Measurements from ENCODE around the gene PLB1.
A peak's percentile ranks its signal among the peaks of the same experiment; 100 is the strongest.

PLB1 gene

GRCh38 chr2:28674713-28675068 is 178.8 kb downstream of the PLB1 start:
- H3K9me3 Mint-ChIP-seq, result peaks cover 15% of the 10 kb centered on the region in 2 donors
- H3K36me3 Mint-ChIP-seq, result peaks cover 3 to 9% of the 10 kb centered on the region in 2 donors
- H3K27ac Mint-ChIP-seq, result peak overlapping the region; percentile 62
- H3K4me1 Mint-ChIP-seq, result peaks cover 13 to 27% of the 10 kb centered on the region in 2 donors
- no peak overlapping the region for H3K4me3 Mint-ChIP-seq
- peaks cover 0 to 14% of the 10 kb centered on the region in 2 donors for H3K27me3 Mint-ChIP-seq
- no peak for DNase-seq
- ATAC-seq (replicated peaks), result no peak

- Mint-ChIP-seq H3K4me1 (peaks cover 21 to 37% of the 10 kb centered on the region in 2 donors), H3K36me3 (peaks cover 3 to 9% of the 10 kb centered on the region in 2 donors), H3K27me3 (no peaks in the 10 kb centered on the region), H3K9me3 (peaks cover 13 to 15% of the 10 kb centered on the region in 2 donors), H3K4me3 (no peak overlapping the region), H3K27ac (no peak overlapping the region)
- ATAC-seq (replicated peaks) (no peak), DNase-seq (no peak)
Observed at GRCh38 chr2:28676152-28676835, 180.4 kb downstream of the PLB1 start.

- Mint-ChIP-seq H3K4me3 (no peak overlapping the region), H3K4me1 (peaks cover 30 to 48% of the 10 kb centered on the region in 2 donors), H3K27me3 (no peaks in the 10 kb centered on the region), H3K36me3 (no peaks in the 10 kb centered on the region), H3K27ac (peak overlapping the region; percentile 62), H3K9me3 (peaks cover 0 to 4% of the 10 kb centered on the region in 2 donors)
- ATAC-seq (replicated peaks), result no peak
- DNase-seq, result no peak
Observed at GRCh38 chr2:28678175-28678855, 182.5 kb downstream of the PLB1 start.

- Mint-ChIP-seq H3K27ac (no peak overlapping the region), H3K4me3 (no peak overlapping the region), H3K27me3 (no peaks in the 10 kb centered on the region), H3K9me3 (peaks cover 0 to 2% of the 10 kb centered on the region in 2 donors), H3K4me1 (peaks cover 30 to 46% of the 10 kb centered on the region in 2 donors), H3K36me3 (no peaks in the 10 kb centered on the region)
- peak; percentile 17 for DNase-seq
- peak; percentile 67 to 74 for ATAC-seq (replicated peaks)
Observed at GRCh38 chr2:28678944-28679343, 183.1 kb downstream of the PLB1 start.

GRCh38 chr2:28680657-28681056 is 184.8 kb downstream of the PLB1 start:
- Mint-ChIP-seq H3K9me3 (peaks cover 0 to 2% of the 10 kb centered on the region in 2 donors), H3K4me3 (no peak overlapping the region), H3K4me1 (peaks cover 26 to 38% of the 10 kb centered on the region in 2 donors), H3K36me3 (no peaks in the 10 kb centered on the region), H3K27ac (peak overlapping the region; percentile 89), H3K27me3 (no peaks in the 10 kb centered on the region)
- ATAC-seq (replicated peaks), result peak in 1 of 2 donors; percentile 13
- DNase-seq, result no peak

GRCh38 chr2:28681158-28681571 is 185.3 kb downstream of the PLB1 start:
- DNase-seq (peak; percentile 55), ATAC-seq (replicated peaks) (peak; percentile 92 to 96)
- no peaks in the 10 kb centered on the region for H3K27me3 Mint-ChIP-seq
- peaks cover 26 to 38% of the 10 kb centered on the region in 2 donors for H3K4me1 Mint-ChIP-seq
- peak overlapping the region; percentile 26 to 35 for H3K4me3 Mint-ChIP-seq
- no peaks in the 10 kb centered on the region for H3K36me3 Mint-ChIP-seq
- peak overlapping the region; percentile 89 for H3K27ac Mint-ChIP-seq
- peaks cover 0 to 2% of the 10 kb centered on the region in 2 donors for H3K9me3 Mint-ChIP-seq

GRCh38 chr2:28681606-28682005 is 185.7 kb downstream of the PLB1 start:
- Mint-ChIP-seq H3K4me1 (peaks cover 26 to 38% of the 10 kb centered on the region in 2 donors), H3K4me3 (peak overlapping the region in 1 of 2 donors; percentile 26), H3K27me3 (peaks cover 0 to under 1% of the 10 kb centered on the region in 2 donors), H3K9me3 (peaks cover 0 to 2% of the 10 kb centered on the region in 2 donors), H3K27ac (peak overlapping the region; percentile 89), H3K36me3 (no peaks in the 10 kb centered on the region)
- no peak for DNase-seq
- peak; percentile 28 to 30 for ATAC-seq (replicated peaks)

- H3K9me3 Mint-ChIP-seq, result peaks cover 0 to 2% of the 10 kb centered on the region in 2 donors
- DNase-seq (no peak), ATAC-seq (replicated peaks) (no peak)
- H3K4me1 Mint-ChIP-seq, result peaks cover 25 to 36% of the 10 kb centered on the region in 2 donors
- H3K36me3 Mint-ChIP-seq, result no peaks in the 10 kb centered on the region
- no peak overlapping the region for H3K27ac Mint-ChIP-seq
- no peak overlapping the region for H3K4me3 Mint-ChIP-seq
- peaks cover 0 to 6% of the 10 kb centered on the region in 2 donors for H3K27me3 Mint-ChIP-seq
Observed at GRCh38 chr2:28683100-28683706, 187.3 kb downstream of the PLB1 start.

- DNase-seq, result no peak
- H3K36me3 Mint-ChIP-seq, result no peaks in the 10 kb centered on the region
- ATAC-seq (replicated peaks), result no peak
- no peak overlapping the region for H3K27ac Mint-ChIP-seq
- peaks cover 0 to 6% of the 10 kb centered on the region in 2 donors for H3K27me3 Mint-ChIP-seq
- peaks cover 0 to 2% of the 10 kb centered on the region in 2 donors for H3K9me3 Mint-ChIP-seq
- peaks cover 20 to 25% of the 10 kb centered on the region in 2 donors for H3K4me1 Mint-ChIP-seq
- H3K4me3 Mint-ChIP-seq, result no peak overlapping the region
Observed at GRCh38 chr2:28684142-28684858, 188.4 kb downstream of the PLB1 start.

- H3K4me3 Mint-ChIP-seq, result no peak overlapping the region
- peaks cover under 1 to 3% of the 10 kb centered on the region in 2 donors for H3K4me1 Mint-ChIP-seq
- no peaks in the 10 kb centered on the region for H3K36me3 Mint-ChIP-seq
- DNase-seq (no peak), ATAC-seq (replicated peaks) (no peak)
- peaks cover 0 to 2% of the 10 kb centered on the region in 2 donors for H3K9me3 Mint-ChIP-seq
- H3K27ac Mint-ChIP-seq, result no peak overlapping the region
- H3K27me3 Mint-ChIP-seq, result peaks cover 0 to 10% of the 10 kb centered on the region in 2 donors
Observed at GRCh38 chr2:28687171-28687570, 191.3 kb downstream of the PLB1 start.

GRCh38 chr2:28687640-28688385 is 192.0 kb downstream of the PLB1 start:
- Mint-ChIP-seq H3K4me3 (no peak overlapping the region), H3K27ac (no peak overlapping the region), H3K4me1 (no peaks in the 10 kb centered on the region), H3K36me3 (no peaks in the 10 kb centered on the region), H3K27me3 (peaks cover 0 to 10% of the 10 kb centered on the region in 2 donors), H3K9me3 (peaks cover 0 to 2% of the 10 kb centered on the region in 2 donors)
- no peak for DNase-seq
- no peak for ATAC-seq (replicated peaks)

GRCh38 chr2:28688818-28689217 is 193.0 kb downstream of the PLB1 start:
- DNase-seq, result no peak
- Mint-ChIP-seq H3K27ac (no peak overlapping the region), H3K9me3 (peaks cover 0 to 2% of the 10 kb centered on the region in 2 donors), H3K27me3 (peaks cover 0 to 10% of the 10 kb centered on the region in 2 donors), H3K36me3 (no peaks in the 10 kb centered on the region), H3K4me1 (no peaks in the 10 kb centered on the region), H3K4me3 (no peak overlapping the region)
- no peak for ATAC-seq (replicated peaks)

- Mint-ChIP-seq H3K36me3 (no peaks in the 10 kb centered on the region), H3K9me3 (no peaks in the 10 kb centered on the region), H3K4me1 (no peaks in the 10 kb centered on the region), H3K27ac (no peak overlapping the region), H3K4me3 (no peak overlapping the region), H3K27me3 (peaks cover 0 to 10% of the 10 kb centered on the region in 2 donors)
- DNase-seq, result no peak
- ATAC-seq (replicated peaks), result no peak
Observed at GRCh38 chr2:28689771-28690170, 193.9 kb downstream of the PLB1 start.

Data from stimulated activated naive B cell treated with anti-CD40 and anti-IgM and Interleukin-4, amounts not matched to agents 10 μg/mL and 1 μg/mL and 100 μg/mL, for 72 hours (primary cell).